ENCODE data around the gene SCRN1. TPM values are rescaled to one million over a fixed set of nuclear protein-coding genes. Genes with fewer than 3 reads are reported as not detected.

Gene SCRN1
- total RNA-seq, 1 donor from 2014 or later, result 10.3 TPM

DNA sequence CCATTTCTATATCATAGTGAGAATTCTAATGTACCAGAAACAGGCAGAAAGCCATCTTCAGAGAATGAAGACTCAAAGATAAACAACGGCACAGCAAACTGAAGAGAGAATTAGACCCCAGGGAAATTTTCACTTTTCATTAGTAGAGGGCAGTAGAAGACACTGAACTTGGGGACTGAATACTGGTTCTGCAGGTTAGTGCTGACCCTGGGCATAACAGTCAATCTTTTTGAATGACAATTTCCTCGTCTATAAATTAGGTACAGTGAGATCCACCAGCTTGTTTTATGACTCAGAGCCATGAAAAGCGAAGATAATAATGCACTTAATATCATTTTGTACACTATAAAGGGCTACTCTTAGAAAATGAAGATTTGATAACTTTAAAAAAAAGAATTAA is 23.2 kb upstream of the SCRN1 start:
- intact Hi-C loops (cut with DNase I), result no loop called here
- ATAC-seq (ENCODE audit: poor library complexity), result no peak

DNA sequence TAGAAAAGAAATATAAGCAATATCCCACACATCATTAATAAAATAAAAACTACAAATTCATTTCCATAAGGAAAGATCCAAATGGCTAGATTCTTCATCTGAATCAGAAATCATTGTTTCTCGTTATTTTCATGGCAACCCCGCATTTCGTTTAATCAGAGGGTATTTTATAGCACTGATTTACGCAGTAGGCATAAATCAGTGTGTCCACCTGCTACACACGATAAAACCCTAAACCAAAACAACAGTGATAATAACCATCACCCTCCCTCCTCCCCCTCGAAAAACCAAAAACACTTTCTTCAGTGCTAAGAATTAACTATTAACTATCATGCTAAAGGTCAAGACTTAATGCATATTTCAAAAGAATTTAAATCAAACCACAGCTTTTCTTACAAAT is 20.4 kb upstream of the SCRN1 start:
- intact Hi-C loops (cut with DNase I), result no loop called here
- DNase-seq (no peak), ATAC-seq (ENCODE audit: poor library complexity) (no peak)

More for the DNA sequence above, 23.2 kb upstream of the SCRN1 start:
- no peak for DNase-seq

DNA sequence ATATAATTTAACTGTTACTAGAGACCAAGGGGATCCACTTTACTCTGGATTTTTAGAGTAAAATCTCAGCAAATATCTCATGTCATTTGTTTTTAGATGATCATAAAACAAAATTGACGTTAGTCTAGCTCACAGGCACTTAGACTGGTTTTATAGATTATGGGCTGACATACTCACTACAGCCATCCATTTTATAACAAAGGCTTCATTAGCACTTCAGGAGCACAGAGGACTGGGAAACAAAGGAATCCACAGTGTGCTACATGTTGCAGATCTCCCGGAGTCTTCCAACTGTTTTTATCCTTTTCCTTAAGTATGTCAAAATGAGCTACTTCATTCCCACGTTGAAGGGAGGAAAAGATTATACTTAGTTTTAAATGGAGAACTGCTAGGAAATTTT is 15.9 kb upstream of the SCRN1 start:
- DNase-seq (no peak), ATAC-seq (ENCODE audit: poor library complexity) (no peak)
- intact Hi-C loops (cut with DNase I), result no loop called here

DNA sequence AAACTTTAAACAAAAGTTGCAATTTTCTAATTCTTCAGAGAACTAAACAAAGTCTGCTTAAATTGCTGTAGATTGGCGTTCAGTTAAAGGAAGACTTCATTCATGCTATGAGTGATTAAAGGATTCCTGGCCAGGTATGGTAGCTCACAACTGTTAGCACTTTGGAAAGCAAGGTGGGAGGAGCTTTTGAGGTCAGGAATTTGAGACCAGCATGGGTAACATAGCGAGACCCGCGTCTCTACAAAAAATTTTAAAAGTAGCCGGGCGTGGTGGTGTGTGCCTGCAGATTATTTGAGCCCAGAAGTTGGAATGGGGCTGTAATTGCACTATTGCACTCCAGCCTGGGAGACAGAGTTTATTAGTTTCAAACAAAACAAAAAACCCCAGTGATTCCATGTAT is 13.5 kb upstream of the SCRN1 start:
- DNase-seq, result no peak
- no peak for ATAC-seq (ENCODE audit: poor library complexity)
- intact Hi-C loops (cut with DNase I), result no loop called here

DNA sequence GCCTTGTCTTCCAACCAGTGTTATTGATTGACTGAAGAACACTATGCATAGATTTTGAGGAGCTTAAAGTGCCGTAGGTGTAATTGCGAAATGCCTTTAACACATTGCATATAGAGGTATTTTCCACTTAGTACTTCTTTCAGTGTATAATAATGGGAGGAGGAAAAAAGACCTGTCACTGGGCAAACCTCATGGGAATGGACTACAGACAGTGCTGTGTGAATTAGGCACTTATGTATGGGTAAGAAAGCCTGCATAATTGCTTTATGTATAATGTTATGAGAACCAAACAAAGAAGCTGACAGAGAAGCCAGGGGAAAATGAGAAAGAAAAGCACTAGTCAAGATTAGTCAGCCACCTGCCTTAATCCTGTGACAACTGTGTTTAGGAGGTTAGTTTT is 12.4 kb upstream of the SCRN1 start:
- intact Hi-C loops (cut with DNase I), result no loop called here
- ATAC-seq (ENCODE audit: poor library complexity) (no peak), DNase-seq (no peak)

DNA sequence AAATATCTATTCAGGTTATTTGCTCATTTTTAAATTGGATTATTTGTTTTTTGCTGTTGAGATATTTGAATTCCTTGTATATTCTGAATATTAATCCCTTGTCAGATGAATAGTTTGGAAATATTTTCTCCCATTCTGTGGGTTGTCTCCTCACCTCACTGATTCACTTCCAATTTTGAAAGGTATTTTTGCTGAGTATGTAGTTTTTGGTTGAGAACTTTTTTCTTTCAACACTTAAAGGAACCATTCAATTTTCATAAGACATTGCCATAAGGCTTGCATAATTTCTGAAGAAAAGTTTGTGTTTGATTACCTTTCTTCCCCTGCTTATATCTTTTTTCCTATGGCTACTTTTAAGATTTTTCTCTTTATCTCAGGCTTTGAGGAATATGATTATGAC is 8.9 kb upstream of the SCRN1 start:
- DNase-seq (no peak), ATAC-seq (ENCODE audit: poor library complexity) (no peak)
- intact Hi-C loops (cut with DNase I), result no loop called here

DNA sequence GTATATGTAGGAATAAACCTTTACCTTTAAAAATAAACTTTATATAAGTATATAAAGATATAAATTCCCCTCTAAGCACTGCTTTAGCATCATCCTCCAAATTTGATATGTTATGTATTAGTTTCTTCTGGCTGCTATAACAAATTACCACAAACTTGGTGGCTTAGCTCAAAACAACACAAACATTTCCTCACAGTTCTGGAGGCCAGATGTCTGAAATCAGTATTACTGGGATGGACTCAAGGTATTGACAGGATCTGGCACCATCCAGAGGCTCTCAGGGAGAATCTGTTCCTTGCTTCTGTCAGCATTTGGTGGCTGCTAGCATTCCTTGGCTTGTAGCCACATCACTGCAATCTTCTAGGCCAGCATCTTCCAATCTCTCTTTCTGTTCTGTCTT is 6.7 kb upstream of the SCRN1 start:
- intact Hi-C loops (cut with DNase I), result no loop called here
- ATAC-seq (ENCODE audit: poor library complexity) (no peak), DNase-seq (no peak)

DNA sequence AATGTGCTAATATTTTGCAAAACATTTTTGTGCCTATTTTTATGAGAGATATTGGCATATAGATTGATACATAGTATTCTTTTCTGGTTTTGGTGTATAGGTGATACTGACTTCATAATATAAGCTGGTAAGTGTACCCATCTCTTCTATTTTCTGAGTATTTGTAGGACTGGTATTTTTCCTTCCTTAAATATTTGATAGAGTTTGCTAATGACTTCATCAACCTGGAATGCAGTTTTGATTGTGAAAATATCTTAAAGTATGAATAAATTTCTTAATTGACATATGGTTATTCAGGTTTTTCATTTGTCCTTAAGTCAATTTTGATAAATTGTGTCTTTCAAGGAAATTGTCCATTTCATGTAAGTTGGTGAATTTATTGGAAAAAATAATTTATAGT is 6.1 kb upstream of the SCRN1 start:
- intact Hi-C loops (cut with DNase I), result no loop called here
- DNase-seq (no peak), ATAC-seq (ENCODE audit: poor library complexity) (no peak)

DNA sequence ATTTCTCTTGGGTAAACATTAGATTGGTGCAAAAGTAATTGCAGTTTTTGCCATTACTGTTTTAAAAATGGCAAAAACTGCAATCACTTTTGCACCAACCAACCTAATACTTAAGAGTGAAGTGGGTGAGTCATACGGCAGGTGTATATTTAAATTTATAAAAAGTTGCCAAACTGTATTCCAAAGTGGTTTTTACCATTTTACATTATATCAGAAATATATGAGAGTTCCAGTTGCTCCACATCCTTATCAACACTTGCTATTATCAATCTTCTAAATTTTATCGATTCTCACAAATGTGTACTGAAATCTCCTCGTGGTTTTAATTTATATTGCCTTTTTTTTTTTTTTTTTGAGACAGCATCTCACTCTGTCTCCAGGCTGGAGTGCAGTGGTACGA is 3.5 kb upstream of the SCRN1 start:
- DNase-seq (no peak), ATAC-seq (ENCODE audit: poor library complexity) (no peak)
- intact Hi-C loops (cut with DNase I), result no loop called here

DNA sequence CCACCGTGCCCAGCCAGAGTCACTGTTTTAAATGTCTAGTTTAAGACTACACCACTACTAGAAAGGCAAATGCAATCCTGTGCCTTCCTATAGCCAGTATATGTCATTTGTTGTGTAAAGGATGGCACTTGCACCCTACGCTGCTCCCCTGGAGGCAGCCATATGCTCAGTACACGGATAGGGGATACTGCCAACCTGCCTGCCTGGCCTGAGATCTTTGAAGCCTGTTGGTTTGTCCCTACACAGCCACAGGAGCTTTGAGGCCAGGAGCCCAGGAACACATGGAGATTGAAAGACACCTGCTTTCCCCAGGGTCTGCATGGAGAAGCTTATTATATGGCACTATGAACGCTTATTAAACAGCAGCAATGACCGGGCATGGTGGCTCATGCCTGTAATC is 2.3 kb upstream of the SCRN1 start:
- DNase-seq (no peak), ATAC-seq (ENCODE audit: poor library complexity) (no peak)
- intact Hi-C loops (cut with DNase I), result no loop called here

DNA sequence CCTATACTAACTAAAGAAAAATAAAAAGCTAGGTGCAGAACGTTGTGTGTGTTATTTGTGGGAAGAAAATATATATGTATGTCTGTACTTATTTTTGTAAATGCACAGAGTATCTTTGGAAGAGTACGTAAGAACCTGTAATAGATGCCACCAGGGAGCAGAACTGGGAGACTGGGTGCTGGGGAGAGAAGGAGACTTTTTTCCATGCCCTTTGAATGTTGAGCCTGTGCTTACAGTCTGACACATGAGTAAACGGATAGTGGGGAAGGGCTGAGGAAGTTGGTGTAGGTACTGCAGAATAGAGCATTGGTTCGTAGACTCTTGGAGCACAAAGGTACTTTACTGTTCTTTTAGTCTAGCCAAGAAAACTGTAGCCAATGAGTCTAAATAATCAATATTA is 1.3 kb upstream of the SCRN1 start:
- ATAC-seq (ENCODE audit: poor library complexity) (no peak), DNase-seq (no peak)
- intact Hi-C loops (cut with DNase I), result no loop called here

DNA sequence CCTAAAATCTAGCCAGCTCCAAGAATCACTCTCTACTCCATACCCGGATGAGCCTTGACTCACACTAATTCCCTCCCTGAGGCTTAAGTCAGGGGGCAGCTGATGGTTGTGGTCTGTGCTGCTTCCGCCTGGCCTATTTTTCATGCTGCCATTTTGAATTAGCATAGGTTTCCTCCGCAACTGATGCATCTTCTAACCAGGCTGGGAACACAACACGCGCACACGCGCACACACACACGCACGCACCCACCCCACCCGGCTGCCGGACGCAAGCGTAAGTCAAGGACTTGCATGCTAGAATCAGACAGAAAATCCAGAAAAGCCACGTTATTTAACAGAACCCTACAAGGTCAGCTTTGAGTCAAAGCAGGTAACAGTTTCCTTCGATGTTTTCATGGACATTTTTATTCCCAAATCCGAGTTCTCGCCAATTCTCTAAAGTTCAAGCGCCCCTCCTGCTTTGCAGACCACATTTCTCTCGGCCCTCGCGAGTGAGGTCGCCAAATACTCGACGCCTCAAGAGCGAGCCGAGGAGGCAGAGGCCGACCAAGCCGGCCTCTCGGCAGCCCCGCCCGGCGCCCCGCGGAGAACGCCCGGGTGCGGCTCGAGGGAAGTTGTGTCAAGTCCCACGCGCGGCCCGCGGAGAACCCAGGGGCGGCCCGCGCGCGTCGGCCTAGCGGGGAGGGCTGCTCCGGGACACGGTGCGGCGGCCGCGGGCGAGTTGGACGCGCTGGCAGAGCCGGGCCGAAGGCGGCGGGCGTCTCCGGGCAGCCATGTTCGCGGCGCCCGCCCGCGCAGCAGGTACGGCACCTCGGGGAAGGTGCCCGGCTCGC is 961 bp downstream of the SCRN1 start:
- intact Hi-C loops (cut with DNase I), result no loop called here
- DNase-seq (peak; percentile 75), ATAC-seq (ENCODE audit: poor library complexity) (peak; percentile 74)

DNA sequence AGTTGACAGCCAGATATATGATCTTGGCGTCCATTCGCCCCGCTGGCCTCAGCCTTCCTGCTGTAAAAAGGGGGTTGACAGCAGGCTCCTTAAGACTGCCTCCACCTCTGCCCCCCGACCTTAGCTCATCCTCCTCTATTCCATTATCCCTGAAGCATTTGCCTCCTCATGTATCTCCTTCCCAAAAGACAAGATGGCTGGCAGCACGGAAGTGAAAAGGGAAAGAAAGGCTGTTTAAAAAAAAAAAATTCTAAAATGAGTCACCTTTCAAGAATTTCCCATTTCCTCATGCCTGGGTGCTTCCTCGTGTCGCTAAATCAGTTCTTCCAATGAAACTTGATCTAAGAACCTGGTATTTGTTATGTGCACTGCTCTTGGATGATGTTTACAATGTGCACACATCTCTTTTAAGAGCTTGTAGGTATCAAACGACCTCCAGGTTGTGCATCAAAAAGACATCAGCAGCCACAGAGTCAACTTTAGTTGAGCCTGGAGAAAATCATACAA is 1.7 kb downstream of the SCRN1 start:
- DNase-seq (no peak), ATAC-seq (ENCODE audit: poor library complexity) (no peak)
- intact Hi-C loops (cut with DNase I), result no loop called here

DNA sequence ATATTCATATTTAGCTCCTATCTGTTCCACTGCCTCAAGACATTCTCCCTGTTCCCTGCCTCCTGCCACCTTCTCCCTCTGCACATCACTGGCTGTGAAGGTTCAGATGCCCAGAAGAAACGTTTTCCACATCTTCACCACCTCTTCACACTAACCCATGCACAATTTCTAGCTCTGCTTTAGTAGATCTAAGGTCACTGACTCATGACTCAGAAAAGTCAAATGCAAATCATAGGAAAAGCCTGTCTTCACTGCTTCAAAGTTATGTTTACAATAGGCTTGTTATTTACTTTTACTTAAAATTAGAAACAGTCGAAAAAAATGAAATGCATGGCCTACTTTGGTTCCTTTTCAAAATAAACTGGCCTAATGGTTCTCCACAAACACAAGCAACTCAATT is 2.5 kb downstream of the SCRN1 start:
- intact Hi-C loops (cut with DNase I), result no loop called here

DNA sequence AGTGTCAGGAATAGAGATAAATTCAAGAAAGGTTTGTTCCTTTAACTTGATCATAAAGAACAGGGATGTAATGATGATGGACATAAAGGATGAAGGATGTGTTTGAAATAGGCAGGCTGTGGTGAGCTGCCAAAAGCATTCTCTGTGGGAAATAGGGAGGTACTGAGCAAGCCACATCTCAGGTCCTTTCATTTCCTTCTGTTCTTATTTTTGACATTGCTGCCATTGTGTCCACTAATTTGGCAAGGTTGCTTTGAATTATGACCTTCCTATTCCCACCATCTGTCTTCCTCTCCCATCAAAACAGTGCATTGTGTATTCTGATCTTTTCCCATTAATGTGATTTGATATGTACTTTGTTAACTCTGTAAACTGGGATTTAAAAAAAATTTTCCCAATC is 9.4 kb downstream of the SCRN1 start:
- intact Hi-C loops (cut with DNase I), result no loop called here
- no peak for ATAC-seq (ENCODE audit: poor library complexity)

More for the DNA sequence above, 2.5 kb downstream of the SCRN1 start:
- no peak for ATAC-seq (ENCODE audit: poor library complexity)
- no peak for DNase-seq

DNA sequence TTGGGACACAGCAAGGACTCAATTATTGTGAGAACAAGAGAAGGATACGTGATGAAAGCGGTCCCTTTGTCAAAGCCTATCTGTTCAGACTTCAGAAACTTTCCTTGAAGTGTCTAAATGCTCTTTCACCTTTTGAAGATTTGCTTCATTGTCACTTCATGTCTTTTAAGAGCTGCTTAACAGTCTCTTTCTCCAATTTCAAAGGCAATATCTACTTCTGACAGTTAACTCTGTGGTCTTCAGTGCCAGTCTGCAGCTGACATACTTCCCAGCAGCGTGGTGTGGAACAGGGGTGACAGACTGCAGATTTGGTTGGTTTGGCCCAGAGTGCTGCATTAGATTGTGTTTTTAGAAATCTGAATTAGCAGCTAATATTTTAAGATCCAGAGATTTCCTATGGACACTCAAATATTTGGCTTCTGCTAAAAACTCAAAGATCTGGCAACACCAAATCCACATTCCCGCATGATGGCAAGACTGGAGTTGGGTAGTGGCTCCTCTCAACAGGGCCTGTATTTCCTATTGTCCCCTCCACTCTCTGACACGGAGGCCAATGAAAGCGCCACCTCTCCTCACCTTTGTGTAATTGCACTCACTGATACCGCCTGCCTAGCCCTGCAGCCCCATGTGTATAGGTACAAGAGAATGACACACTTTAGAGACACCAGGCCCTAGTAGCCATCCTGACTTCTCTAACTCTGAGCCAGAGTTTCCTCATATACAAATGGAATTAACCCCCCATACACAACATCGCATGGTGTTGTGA is 11.5 kb downstream of the SCRN1 start:
- intact Hi-C loops (cut with DNase I), result no loop called here
- no peak for DNase-seq
- ATAC-seq (ENCODE audit: poor library complexity), result no peak

More for the DNA sequence above, 9.4 kb downstream of the SCRN1 start:
- DNase-seq, result no peak

DNA sequence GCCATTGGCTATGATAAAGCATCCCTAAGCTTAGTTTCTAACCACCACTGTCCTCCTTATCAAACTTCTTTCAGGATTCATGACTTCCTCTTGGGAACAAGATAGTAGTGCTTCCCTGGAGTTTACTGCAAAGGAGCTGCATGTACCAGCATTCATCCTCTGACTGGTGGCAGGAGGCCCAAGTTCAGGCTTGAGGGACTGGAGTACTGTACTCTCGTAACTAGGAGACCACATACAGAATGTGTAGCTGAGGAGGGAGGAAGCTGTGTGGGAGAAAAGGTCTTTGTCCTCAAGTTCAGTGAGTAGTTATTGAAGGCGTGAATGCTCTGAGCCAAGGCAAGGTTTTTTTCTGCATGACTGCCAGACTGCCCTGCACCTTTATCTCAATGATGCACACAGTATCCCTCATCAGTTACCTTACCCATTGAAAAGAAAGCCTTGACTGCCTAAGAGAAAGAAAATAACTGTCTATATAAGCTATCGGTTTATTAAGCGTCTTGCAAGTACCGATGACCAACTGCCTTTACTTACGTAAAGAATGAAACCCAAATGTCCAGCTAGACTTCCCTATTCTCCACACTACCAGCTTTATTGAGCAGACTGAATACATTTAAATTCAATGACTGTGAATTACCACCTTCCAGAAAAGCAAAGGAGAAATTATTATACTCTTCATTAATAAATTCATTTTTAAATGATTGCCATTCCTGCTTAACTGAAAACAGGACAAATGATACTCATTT is 12.8 kb downstream of the SCRN1 start:
- ATAC-seq (ENCODE audit: poor library complexity) (peak; percentile 71), DNase-seq (peak; percentile 52)
- intact Hi-C loops (cut with DNase I), result no loop called here

DNA sequence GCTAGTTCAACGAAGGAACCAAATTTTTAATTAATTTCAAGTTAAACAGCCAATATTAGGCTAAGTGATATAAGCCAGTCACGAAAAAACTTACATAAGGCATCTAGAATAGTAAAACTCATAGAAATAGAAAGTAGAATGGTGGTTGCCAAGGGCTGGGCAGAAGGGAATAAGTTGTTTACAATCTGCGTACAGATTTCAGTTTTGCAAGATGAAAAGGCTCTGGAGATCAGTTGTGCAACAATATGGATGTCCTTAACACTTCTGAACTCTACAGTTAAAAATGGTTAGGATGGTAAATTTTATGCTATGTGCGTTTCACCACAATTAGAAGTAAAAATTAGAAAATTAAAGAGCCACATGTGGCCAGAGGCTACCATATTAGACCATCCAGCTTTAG is 13.3 kb downstream of the SCRN1 start:
- ATAC-seq (ENCODE audit: poor library complexity) (peak; percentile 83), DNase-seq (no peak)
- intact Hi-C loops (cut with DNase I), result no loop called here

DNA sequence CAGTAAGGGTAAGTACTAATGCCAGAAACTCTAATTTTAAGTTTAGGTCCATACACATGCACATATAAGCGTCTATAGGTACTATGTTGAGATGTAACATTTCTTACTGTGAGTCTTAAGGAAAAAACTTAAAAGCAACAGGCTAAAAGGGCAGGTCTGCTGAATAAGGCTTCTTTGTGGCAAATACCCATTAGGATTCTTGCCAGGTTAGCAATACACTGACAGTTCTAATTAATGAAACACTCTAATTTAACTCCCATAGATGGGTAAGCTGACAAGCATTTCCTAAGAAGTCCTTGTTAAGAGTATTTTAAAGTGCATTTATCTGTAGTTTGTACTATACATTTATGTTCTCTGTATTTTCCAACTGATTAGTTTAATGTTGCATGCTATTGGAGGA is 14.0 kb downstream of the SCRN1 start:
- no peak for DNase-seq
- intact Hi-C loops (cut with DNase I), result no loop called here
- ATAC-seq (ENCODE audit: poor library complexity), result no peak

All from Right ventricle myocardium superior (tissue), 1 donor.